ENCODE data around the gene SCARF2.
"Not testable (repeated sequence)": the region's sequence is repeated elsewhere in the genome, so short reads cannot be mapped to it uniquely, and the experiment has no call there.

Gene SCARF2, protein sequence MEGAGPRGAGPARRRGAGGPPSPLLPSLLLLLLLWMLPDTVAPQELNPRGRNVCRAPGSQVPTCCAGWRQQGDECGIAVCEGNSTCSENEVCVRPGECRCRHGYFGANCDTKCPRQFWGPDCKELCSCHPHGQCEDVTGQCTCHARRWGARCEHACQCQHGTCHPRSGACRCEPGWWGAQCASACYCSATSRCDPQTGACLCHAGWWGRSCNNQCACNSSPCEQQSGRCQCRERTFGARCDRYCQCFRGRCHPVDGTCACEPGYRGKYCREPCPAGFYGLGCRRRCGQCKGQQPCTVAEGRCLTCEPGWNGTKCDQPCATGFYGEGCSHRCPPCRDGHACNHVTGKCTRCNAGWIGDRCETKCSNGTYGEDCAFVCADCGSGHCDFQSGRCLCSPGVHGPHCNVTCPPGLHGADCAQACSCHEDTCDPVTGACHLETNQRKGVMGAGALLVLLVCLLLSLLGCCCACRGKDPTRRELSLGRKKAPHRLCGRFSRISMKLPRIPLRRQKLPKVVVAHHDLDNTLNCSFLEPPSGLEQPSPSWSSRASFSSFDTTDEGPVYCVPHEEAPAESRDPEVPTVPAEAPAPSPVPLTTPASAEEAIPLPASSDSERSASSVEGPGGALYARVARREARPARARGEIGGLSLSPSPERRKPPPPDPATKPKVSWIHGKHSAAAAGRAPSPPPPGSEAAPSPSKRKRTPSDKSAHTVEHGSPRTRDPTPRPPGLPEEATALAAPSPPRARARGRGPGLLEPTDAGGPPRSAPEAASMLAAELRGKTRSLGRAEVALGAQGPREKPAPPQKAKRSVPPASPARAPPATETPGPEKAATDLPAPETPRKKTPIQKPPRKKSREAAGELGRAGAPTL

DNA sequence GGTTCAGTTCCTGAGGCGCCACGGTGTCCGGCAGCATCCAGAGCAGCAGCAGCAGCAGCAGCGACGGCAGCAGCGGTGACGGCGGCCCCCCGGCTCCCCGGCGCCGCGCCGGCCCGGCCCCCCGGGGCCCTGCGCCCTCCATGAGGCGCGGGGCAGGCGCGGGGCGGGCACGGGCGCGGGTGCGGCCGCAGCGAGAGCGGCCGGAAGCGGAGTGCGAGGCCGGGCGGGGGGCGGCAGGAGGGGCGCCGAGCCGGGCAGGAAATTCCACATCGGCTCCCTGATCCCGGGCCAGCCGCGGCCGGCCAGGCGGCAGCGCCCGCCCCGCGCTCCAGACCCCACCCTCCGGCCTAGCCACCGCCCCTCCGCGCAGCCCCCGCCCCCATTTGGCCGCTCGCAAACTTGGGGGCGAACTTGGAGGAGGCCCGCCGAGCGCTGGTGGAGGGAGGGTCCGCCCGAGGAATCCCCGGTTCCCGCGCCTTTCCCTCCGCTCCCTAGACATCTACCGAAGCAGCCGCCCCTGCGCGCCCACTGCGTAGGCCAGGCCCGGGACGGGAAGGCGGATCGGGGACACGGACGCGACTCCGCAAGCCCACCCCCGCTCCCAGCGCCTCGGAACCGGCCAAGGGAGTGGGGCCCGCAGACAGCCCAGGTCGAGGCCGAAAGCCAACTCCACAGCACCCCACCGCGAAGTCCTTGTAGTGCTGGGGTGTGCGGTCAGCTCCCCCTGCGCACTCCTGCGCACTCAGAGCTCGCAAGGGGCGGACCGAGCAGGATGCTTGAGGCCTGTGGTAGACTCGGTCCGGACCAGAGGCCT is at the start of gene SCARF2:
SCARF2 (minus strand) TSS at position 213 of the 814 bp plus-strand sequence; CDS start at position 142, 71 bp downstream.
- no peak for DNase-seq (ENCODE audit: extremely low read depth in 1 of 2, low read depth in 1 of 2)

GRCh38 chr22:20486229-20486628 is 48.6 kb upstream of the SCARF2 start:
- DNase-seq (ENCODE audit: extremely low read depth in 1 of 2, low read depth in 1 of 2): no peak

- no peak for DNase-seq (ENCODE audit: extremely low read depth in 1 of 2, low read depth in 1 of 2)
These were observed 47.5 kb upstream of the SCARF2 start for GRCh38 chr22:20484948-20485683.

- DNase-seq (ENCODE audit: extremely low read depth in 1 of 2, low read depth in 1 of 2): no peak
These were observed 46.1 kb upstream of the SCARF2 start for GRCh38 chr22:20483771-20484170.

- DNase-seq (ENCODE audit: extremely low read depth in 1 of 2, low read depth in 1 of 2): not testable (repeated sequence)
These were observed 45.5 kb upstream of the SCARF2 start for GRCh38 chr22:20483143-20483506.

DNA sequence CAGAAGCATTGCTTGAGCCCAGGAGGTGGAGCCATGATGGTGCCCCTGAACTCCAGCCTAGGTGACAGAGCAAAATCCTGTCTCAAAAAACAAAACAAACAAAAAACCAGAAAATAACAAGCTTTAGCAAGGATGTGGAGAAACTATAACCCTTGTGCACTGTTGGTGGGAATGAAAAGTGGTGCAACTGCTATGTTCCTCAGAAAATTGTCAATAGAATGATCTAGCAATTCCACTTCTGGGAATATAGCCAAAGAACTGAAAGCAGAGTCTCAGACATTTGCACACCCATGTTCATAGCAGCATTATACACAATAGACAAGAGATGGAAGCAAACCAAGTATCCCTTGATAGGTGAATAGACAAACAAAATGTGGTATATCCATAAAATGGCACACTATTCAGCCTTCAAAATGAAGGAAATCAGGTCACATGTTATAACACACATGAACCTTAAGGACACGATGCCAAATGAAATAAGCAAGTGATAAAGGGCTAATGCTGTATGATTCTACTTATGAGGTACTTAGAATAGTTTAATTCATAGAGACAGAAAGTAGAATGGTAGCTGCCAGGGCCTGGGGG is 42.1 kb upstream of the SCARF2 start:
- DNase-seq (ENCODE audit: extremely low read depth in 1 of 2, low read depth in 1 of 2): no peak

DNA sequence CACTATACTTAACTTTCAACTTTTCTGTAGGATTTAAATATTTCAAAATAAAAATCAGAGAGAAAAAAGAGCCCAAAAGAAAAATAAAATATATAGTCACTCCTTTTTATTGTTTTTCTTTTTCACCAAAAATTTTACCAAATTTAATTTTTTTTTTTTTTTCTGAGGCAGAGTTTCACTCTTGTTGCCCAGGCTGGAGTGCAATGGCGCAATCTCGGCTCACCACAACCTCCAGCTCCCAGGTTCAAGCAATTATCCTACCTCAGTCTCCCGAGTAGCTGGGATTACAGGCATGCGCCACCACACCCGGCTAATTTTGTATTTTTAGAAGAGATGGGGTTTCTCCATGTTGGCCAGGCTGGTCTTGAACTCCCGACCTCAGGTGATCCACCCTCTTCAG is 40.4 kb upstream of the SCARF2 start:
- not testable (repeated sequence) for DNase-seq (ENCODE audit: extremely low read depth in 1 of 2, low read depth in 1 of 2)

GRCh38 chr22:20475569-20475968 is 37.9 kb upstream of the SCARF2 start:
- DNase-seq (ENCODE audit: extremely low read depth in 1 of 2, low read depth in 1 of 2): not testable (repeated sequence)

GRCh38 chr22:20475115-20475436 is 37.5 kb upstream of the SCARF2 start:
- DNase-seq (ENCODE audit: extremely low read depth in 1 of 2, low read depth in 1 of 2): no peak

GRCh38 chr22:20472629-20473442 is 35.2 kb upstream of the SCARF2 start:
- no peak for DNase-seq (ENCODE audit: extremely low read depth in 1 of 2, low read depth in 1 of 2)

- DNase-seq (ENCODE audit: extremely low read depth in 1 of 2, low read depth in 1 of 2): no peak
These were observed 33.7 kb upstream of the SCARF2 start for GRCh38 chr22:20471126-20471833.

DNA sequence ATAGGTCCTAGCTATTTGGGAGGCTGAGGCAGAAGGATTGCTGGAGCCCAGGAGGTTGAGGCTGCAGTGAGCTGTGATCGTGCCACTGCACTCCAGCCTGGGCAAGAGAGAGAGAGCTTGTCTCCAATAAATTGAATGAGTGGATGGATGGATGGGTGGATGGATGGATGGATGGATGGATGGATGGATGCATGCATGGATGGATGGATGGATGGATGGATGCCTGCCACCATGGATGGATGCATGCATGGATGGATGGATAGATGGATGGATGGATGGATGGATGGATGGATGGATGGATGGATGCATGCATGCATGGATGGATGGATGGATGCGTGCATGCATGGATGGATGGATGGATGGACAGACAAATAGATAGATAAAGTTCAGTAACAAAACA is 32.9 kb upstream of the SCARF2 start:
- not testable (repeated sequence) for DNase-seq (ENCODE audit: extremely low read depth in 1 of 2, low read depth in 1 of 2)

DNA sequence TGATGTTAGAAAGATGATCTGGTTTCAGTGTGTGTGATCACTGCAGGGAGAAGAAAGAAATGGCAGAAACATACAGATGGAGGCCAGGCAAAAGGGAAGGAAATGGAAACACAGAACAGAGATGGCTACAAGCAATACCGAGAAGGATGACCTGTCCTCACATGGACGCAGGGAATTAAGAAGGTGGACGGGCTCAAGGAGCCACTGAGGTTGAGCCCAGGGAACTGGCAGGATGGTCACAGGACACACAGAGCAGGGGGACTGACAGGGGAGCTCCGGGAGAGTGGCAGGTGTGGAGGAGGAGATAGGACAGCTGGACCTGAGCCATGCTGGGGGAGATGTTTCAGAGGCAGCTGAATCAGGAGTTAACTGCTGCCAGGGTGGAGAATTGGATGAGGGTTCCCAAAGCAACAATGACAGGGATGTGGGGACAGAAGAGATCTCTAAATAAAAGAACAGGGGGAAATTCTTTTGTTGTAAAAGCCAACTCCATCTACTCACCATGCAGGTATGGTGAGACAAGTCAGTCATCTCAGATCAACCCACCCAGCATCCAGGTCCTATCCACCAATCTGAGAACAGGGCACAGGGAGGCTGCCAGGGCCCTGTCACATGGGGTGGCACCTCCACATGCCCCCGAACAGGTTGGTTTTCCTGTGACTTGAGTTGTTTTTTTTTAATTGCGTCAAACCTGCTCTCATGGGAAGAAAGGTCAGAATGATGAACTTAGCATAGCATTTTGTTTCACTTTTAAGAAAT is 31.7 kb upstream of the SCARF2 start:
- DNase-seq (ENCODE audit: extremely low read depth in 1 of 2, low read depth in 1 of 2): no peak

- no peak for DNase-seq (ENCODE audit: extremely low read depth in 1 of 2, low read depth in 1 of 2)
These were observed 29.2 kb upstream of the SCARF2 start for GRCh38 chr22:20466659-20467379.

GRCh38 chr22:20465759-20466077 is 28.1 kb upstream of the SCARF2 start:
- DNase-seq (ENCODE audit: extremely low read depth in 1 of 2, low read depth in 1 of 2): no peak

GRCh38 chr22:20464912-20465758 is 27.5 kb upstream of the SCARF2 start:
- DNase-seq (ENCODE audit: extremely low read depth in 1 of 2, low read depth in 1 of 2): no peak

Data from stimulated activated CD8-positive, alpha-beta memory T cell treated with anti-CD3 and anti-CD28 coated beads, Interleukin-7, amount 100 ng/mL, for 48 hours (primary cell).